Astrocyte (in vitro differentiated cells and primary cell): Measurements from ENCODE around the gene GABRR3.

Experiments
- EZH2 ChIP-seq: IDR thresholded peaks from 2 replicates; pipeline ENCODE4 v1.6.1; 2012; ENCODE audit warnings: mild to moderate bottlenecking, low read length, inconsistent platforms; ENCODE audit not compliant: insufficient read depth
- TF ChIP-seq, protein P1 (sequence below): IDR thresholded peaks from 2 replicates; pipeline ENCODE4 v1.5.1; 2011; ENCODE audit warnings: low read depth, mild to moderate bottlenecking, inconsistent platforms, low read length, moderate library complexity; ENCODE audit not compliant: insufficient read depth

DNA sequence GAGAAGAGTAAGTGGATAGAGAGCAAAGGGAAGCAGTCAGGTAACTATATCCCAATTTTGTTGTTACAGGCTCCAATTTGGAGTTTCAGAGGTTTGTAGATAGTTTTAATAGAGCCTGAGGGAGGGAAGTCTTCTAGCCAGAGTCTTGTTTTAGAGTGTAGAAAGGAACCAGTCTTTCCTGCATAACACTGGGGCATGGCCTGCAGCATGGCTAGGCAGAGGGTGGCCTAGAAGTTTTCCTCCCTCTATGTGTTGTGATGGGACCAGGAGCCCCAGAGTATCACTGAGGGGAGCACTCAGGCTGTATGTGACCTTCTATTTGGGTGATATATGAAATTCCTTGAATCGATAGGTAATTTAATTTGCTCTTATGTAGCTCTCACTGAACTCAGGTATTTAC lies 22.5 kb upstream of the GABRR3 start:
- TF ChIP-seq, protein P1, sequence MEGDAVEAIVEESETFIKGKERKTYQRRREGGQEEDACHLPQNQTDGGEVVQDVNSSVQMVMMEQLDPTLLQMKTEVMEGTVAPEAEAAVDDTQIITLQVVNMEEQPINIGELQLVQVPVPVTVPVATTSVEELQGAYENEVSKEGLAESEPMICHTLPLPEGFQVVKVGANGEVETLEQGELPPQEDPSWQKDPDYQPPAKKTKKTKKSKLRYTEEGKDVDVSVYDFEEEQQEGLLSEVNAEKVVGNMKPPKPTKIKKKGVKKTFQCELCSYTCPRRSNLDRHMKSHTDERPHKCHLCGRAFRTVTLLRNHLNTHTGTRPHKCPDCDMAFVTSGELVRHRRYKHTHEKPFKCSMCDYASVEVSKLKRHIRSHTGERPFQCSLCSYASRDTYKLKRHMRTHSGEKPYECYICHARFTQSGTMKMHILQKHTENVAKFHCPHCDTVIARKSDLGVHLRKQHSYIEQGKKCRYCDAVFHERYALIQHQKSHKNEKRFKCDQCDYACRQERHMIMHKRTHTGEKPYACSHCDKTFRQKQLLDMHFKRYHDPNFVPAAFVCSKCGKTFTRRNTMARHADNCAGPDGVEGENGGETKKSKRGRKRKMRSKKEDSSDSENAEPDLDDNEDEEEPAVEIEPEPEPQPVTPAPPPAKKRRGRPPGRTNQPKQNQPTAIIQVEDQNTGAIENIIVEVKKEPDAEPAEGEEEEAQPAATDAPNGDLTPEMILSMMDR = no peak
- TF ChIP-seq EZH2 = no peak
